HepG2 (cell line): ENCODE measurements around the gene NXPH4. TPM values are rescaled to one million over a fixed set of nuclear protein-coding genes. Genes with fewer than 3 reads are reported as not detected.

Experiments used
- ATAC-seq: fragments of 200-7000 bp; cut with Tn5 transposase; 3 replicates; pipeline ENCODE4 v1.9.1; 2020; ENCODE audit warnings: mild to moderate bottlenecking, moderate library complexity
- BruUV-seq: library from RNA; stranded (reverse); fragments of 400-500 nt; replicated peaks from 2 replicates; lab custom pipeline; 2021; lab: Mats Ljungman, UMichigan
- CTCF ChIA-PET: fragments of 300-600 bp; formaldehyde crosslinking; extraction: SDS; loops from one replicate; lab custom pipeline; 2021; ENCODE audit warnings: low total read pairs, inconsistent platforms, low intra/inter-chr PET ratio; lab: Yijun Ruan, JAX
- POLR2A ChIA-PET: fragments of 350-600 bp; sonication (Branson Sonifier 250); formaldehyde crosslinking; loops from one replicate; lab custom pipeline; 2020; ENCODE audit warnings: antibody characterized with exemption, inconsistent platforms; lab: Yijun Ruan, JAX
- DNase-seq: peaks from one replicate; pipeline ENCODE4 v3.0.0-alpha.2; 2015; ENCODE audit warnings: low spot score
- FAIRE-seq: peaks from 3 replicates; lab custom pipeline; 2011; peaks lifted over from hg19 to GRCh38; lab: Jason Lieb, UNC
- H2AFZ ChIP-seq: one replicate; pipeline ENCODE4 v1.6.1; 2011; ENCODE audit warnings: low read length, inconsistent platforms
- H3K27ac ChIP-seq: fragments of 300-600 bp; 3 replicates; pipeline ENCODE4 v1.8.0; 2011; ENCODE audit warnings: mixed run types, mild to moderate bottlenecking, mixed read lengths, low read length, inconsistent platforms; ENCODE audit not compliant: insufficient read depth; ENCODE audit errors: extremely low read length
- H3K27me3 ChIP-seq, 2 experiments: fragments of 200-600 bp in 1 of 2; 2 replicates in 1 of 2; 3 replicates in 1 of 2; pipeline versions ENCODE4 v1.6.0 to v1.8.0; 2011; ENCODE audit warnings: low read length in 2 of 2, mild to moderate bottlenecking in 2 of 2, moderate library complexity in 2 of 2, inconsistent platforms in 1 of 2; ENCODE audit not compliant: insufficient read depth in 2 of 2, control insufficient read depth in 1 of 2
- H3K36me3 ChIP-seq, 2 experiments: fragments of 200-600 bp in 1 of 2; replicated peaks in 1 of 2; 2 replicates in 1 of 2; 3 replicates in 1 of 2; pipeline versions ENCODE4 v1.5.1 to v1.8.0; 2011; ENCODE audit warnings: low read length in 2 of 2, inconsistent platforms in 1 of 2; ENCODE audit not compliant: insufficient read depth in 2 of 2, control insufficient read depth in 1 of 2
- H3K4me1 ChIP-seq: 2 replicates; pipeline ENCODE4 v1.5.1; 2012; ENCODE audit warnings: low read length, inconsistent platforms; ENCODE audit not compliant: insufficient read depth
- H3K4me2 ChIP-seq: 2 replicates; pipeline ENCODE4 v1.6.0; 2011; ENCODE audit warnings: low read depth, low read length, inconsistent platforms
- H3K4me3 ChIP-seq, 3 experiments: fragments of 200-600 bp in 1 of 3; sonication (generic), shearing (Covaris generic) in 1 of 3; replicated peaks in 1 of 3; 2 replicates each; pipeline ENCODE4 v1.5.1; 2011 to 2016; ENCODE audit warnings: low read length in 3 of 3, inconsistent platforms in 2 of 3, low read depth in 2 of 3, mild to moderate bottlenecking in 2 of 3, control low read depth in 1 of 3, mixed read lengths in 1 of 3; ENCODE audit not compliant: insufficient read depth in 1 of 3
- H3K79me2 ChIP-seq: one replicate; pipeline ENCODE4 v1.6.1; 2011; ENCODE audit warnings: low read length, inconsistent platforms; ENCODE audit not compliant: insufficient read depth
- H3K9ac ChIP-seq: 2 replicates; pipeline ENCODE4 v1.6.0; 2011; ENCODE audit warnings: mild to moderate bottlenecking, low read depth, low read length, inconsistent platforms; ENCODE audit not compliant: insufficient read depth
- H3K9me3 ChIP-seq: 2 replicates; pipeline ENCODE4 v1.5.1; 2012; ENCODE audit warnings: mild to moderate bottlenecking, low read length
- H4K20me1 ChIP-seq: 2 replicates; pipeline ENCODE4 v1.6.0; 2011; ENCODE audit warnings: inconsistent platforms, mild to moderate bottlenecking, low read length, moderate library complexity; ENCODE audit not compliant: insufficient read depth
- ARHGAP35 ChIP-seq: sonication (generic); formaldehyde crosslinking; IDR thresholded peaks from 2 replicates; pipeline ENCODE4 v1.9.0; 2022; ENCODE audit warnings: mild to moderate bottlenecking, inconsistent platforms, moderate library complexity, missing genetic modification reagents, borderline replicate concordance
- CBFB ChIP-seq: sonication (generic); formaldehyde crosslinking; IDR thresholded peaks from 2 replicates; pipeline ENCODE4 v1.4.0; 2020; ENCODE audit warnings: missing genetic modification reagents
- CREB1 ChIP-seq, 2 experiments: fragments of 450-650 bp in 1 of 2; IDR thresholded peaks; 2 replicates each; pipeline ENCODE4 v1.6.1; 2016 to 2017; ENCODE audit warnings: control low read depth in 1 of 2, mild to moderate bottlenecking in 1 of 2, missing compliant biosample characterization in 1 of 2, missing genetic modification characterization in 1 of 2
- HHEX ChIP-seq: IDR thresholded peaks from 2 replicates; pipeline ENCODE4 v1.6.1; 2016; ENCODE audit warnings: control low read depth
- HMG20B ChIP-seq: conservative IDR thresholded peaks from 2 replicates; pipeline ENCODE4 v1.6.1; 2016; ENCODE audit warnings: missing genetic modification reagents, missing compliant biosample characterization
- KDM2A ChIP-seq: sonication (generic); formaldehyde crosslinking; IDR thresholded peaks from 2 replicates; pipeline ENCODE4 v1.4.0; 2020; ENCODE audit warnings: low read depth, missing genetic modification reagents, borderline replicate concordance
- MIXL1 ChIP-seq: IDR thresholded peaks from 2 replicates; pipeline ENCODE4 v1.6.1; 2016
- MXD4 ChIP-seq: IDR thresholded peaks from 2 replicates; pipeline ENCODE4 v1.6.1; 2016; ENCODE audit warnings: mild to moderate bottlenecking, missing biosample characterization, missing genetic modification reagents
- ZNF136 ChIP-seq: sonication (generic); formaldehyde crosslinking; IDR thresholded peaks from 2 replicates; pipeline ENCODE4 v1.8.1; 2022; ENCODE audit warnings: low read depth, mild to moderate bottlenecking, moderate library complexity, missing genetic modification reagents
- ZNF644 ChIP-seq: IDR thresholded peaks from 2 replicates; pipeline ENCODE4 v1.6.1; 2016; ENCODE audit warnings: low read depth
- ZNF660 ChIP-seq: sonication (generic); formaldehyde crosslinking; IDR thresholded peaks from 2 replicates; pipeline ENCODE4 v1.5.1; 2020; ENCODE audit warnings: mild to moderate bottlenecking, low read depth, missing genetic modification reagents, borderline replicate concordance
- WGBS: methylation state at CpG from one replicate; pipeline ENCODE4 v1.1.6; 2017; ENCODE audit warnings: low lambda C conversion rate; 5-methylcytosine and 5-hydroxymethylcytosine counted together
- in situ Hi-C: cut with HindIII; loops from 2 replicates; pipeline ENCODE4 v1.10.0; 2017; ENCODE audit warnings: low pct_unique_long_range_greater_than_20kb; ENCODE audit not compliant: extremely low pct_ligation_motif_present
- intact Hi-C: fragments of 100-400 bp; cut with micrococcal nuclease; formaldehyde crosslinking; loops from one replicate; pipeline ENCODE4 v1.10.0; 2022; ENCODE audit not compliant: unreplicated experiment
- polyA plus RNA-seq, 8 experiments: library from polyadenylated mRNA; depleted of rRNA in 3 of 8; stranded (reverse) in 7 of 8; unstranded in 1 of 8; fragments of >200 nt; fragmentation: Illumina TruSeq in 4 of 8; extraction: Trizol in 4 of 8; gene quantifications; 2 replicates each; pipeline versions ENCODE4 v1.2.1 to v1.2.3, GENCODE V29; 2011 to 2016; ENCODE audit warnings: low read depth in 4 of 8, missing spikeins in 1 of 8, mixed read lengths in 1 of 8; ENCODE audit not compliant: insufficient read depth in 1 of 8
- total RNA-seq, 5 experiments: library from RNA; depleted of rRNA; stranded (reverse); fragments of >200 nt; fragmentation: Illumina TruSeq; extraction: Trizol; gene quantifications; 2 replicates each; pipeline ENCODE4 v1.2.3, GENCODE V29; 2016; ENCODE audit warnings: low read depth in 1 of 5
- TF ChIP-seq, protein P1 (sequence below): sonication (generic); formaldehyde crosslinking; IDR thresholded peaks from 2 replicates; pipeline ENCODE4 v1.5.0; 2020; ENCODE audit warnings: missing genetic modification reagents, mild to moderate bottlenecking, borderline replicate concordance
- TF ChIP-seq, protein P2 (sequence below): sonication (generic); formaldehyde crosslinking; IDR thresholded peaks from 2 replicates; pipeline ENCODE4 v1.4.0; 2020; ENCODE audit warnings: missing genetic modification reagents, borderline replicate concordance

NXPH4 gene
- total and polyA plus RNA-seq, 2 of the 13 experiments (the other 11 are each of a cell fraction or from before 2014, with no cell fraction given), result 0.13 TPM; not detected in 1

DNA sequence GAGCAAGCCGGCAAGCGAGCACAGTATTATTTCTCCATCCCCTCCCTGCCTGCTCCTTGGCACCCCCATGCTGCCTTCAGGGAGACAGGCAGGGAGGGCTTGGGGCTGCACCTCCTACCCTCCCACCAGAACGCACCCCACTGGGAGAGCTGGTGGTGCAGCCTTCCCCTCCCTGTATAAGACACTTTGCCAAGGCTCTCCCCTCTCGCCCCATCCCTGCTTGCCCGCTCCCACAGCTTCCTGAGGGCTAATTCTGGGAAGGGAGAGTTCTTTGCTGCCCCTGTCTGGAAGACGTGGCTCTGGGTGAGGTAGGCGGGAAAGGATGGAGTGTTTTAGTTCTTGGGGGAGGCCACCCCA, 3.9 kb upstream of the NXPH4 start:
- Histone ChIP-seq H2AFZ (no peak overlapping the region), H3K9me3 (no peaks in the 10 kb centered on the region), H3K79me2 (no peaks in the 10 kb centered on the region), H3K27ac (no peak overlapping the region), H3K9ac (no peak overlapping the region), H4K20me1 (peaks cover 9% of the 10 kb centered on the region; the same call in 1 of the 2 replicates), H3K4me2 (no peak overlapping the region), H3K36me3 (peaks cover 27 to 47% of the 10 kb centered on the region in 2 experiments; a peak in 4 of 5 replicates), H3K4me3 (no peak overlapping the region), H3K4me1 (peaks cover 35% of the 10 kb centered on the region), H3K27me3 (peaks cover 7 to 28% of the 10 kb centered on the region in 2 experiments)
- no peak for TF ChIP-seq ZNF660 (CRISPR knock-in tag)
- TF ChIP-seq KDM2A (CRISPR knock-in tag), result no peak
- TF ChIP-seq, protein P1, sequence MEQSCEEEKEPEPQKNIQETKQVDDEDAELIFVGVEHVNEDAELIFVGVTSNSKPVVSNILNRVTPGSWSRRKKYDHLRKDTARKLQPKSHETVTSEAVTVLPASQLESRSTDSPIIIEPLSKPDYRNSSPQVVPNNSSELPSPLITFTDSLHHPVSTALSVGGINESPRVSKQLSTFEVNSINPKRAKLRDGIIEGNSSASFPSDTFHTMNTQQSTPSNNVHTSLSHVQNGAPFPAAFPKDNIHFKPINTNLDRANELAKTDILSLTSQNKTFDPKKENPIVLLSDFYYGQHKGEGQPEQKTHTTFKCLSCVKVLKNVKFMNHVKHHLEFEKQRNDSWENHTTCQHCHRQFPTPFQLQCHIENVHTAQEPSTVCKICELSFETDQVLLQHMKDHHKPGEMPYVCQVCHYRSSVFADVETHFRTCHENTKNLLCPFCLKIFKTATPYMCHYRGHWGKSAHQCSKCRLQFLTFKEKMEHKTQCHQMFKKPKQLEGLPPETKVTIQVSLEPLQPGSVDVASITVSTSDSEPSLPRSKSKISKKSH (CRISPR knock-in tag), result no peak
- no peak for TF ChIP-seq ZNF136 (CRISPR knock-in tag)
- TF ChIP-seq ZNF644 (CRISPR knock-in tag), result no peak
- no peak for TF ChIP-seq CBFB (CRISPR knock-in tag)
- TF ChIP-seq ARHGAP35 (CRISPR knock-in tag), result no peak
- TF ChIP-seq HMG20B (CRISPR knock-in tag), result no peak
- no peak for TF ChIP-seq MIXL1 (CRISPR knock-in tag)
- TF ChIP-seq CREB1 (IDR thresholded peaks at IDR 0.05), result no peak
- no peak for TF ChIP-seq CREB1 (CRISPR knock-in tag; IDR thresholded peaks at IDR 0.05)
- TF ChIP-seq HHEX (CRISPR knock-in tag), result no peak
- no peak for TF ChIP-seq MXD4 (CRISPR knock-in tag)
- TF ChIP-seq, protein P2, sequence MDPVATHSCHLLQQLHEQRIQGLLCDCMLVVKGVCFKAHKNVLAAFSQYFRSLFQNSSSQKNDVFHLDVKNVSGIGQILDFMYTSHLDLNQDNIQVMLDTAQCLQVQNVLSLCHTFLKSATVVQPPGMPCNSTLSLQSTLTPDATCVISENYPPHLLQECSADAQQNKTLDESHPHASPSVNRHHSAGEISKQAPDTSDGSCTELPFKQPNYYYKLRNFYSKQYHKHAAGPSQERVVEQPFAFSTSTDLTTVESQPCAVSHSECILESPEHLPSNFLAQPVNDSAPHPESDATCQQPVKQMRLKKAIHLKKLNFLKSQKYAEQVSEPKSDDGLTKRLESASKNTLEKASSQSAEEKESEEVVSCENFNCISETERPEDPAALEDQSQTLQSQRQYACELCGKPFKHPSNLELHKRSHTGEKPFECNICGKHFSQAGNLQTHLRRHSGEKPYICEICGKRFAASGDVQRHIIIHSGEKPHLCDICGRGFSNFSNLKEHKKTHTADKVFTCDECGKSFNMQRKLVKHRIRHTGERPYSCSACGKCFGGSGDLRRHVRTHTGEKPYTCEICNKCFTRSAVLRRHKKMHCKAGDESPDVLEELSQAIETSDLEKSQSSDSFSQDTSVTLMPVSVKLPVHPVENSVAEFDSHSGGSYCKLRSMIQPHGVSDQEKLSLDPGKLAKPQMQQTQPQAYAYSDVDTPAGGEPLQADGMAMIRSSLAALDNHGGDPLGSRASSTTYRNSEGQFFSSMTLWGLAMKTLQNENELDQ (CRISPR knock-in tag), result no peak
- no peak for DNase-seq
- intact Hi-C loops (no loop called here), in situ Hi-C loops (no loop called here)
- CTCF ChIA-PET, result interaction anchor here (0.5 to 9.8 kb wide), 2 partner anchors 27 to 55 kb away, joined by 3 to 308 read pairs; a partner anchor contains a TSS
- 94% methylated on average over 7 of the region's 7 CpGs for WGBS
- POLR2A ChIA-PET, result interaction anchor here (0.8 to 2.6 kb wide), 3 partner anchors 17 to 30 kb away, joined by 3 to 14 read pairs (median 8); partner anchors contain the start of gene SHMT2
- BruUV-seq, result no TSS peak
- no peak for FAIRE-seq
- no peak for ATAC-seq
